Neutrophil (primary cell): Measurements from ENCODE around the gene EAF1.
"Not testable (repeated sequence)": the region's sequence is repeated elsewhere in the genome, so short reads cannot be mapped to it uniquely, and the experiment has no call there.

Experiments used
- H3K27ac ChIP-seq: fragments of 200-600 bp; sonication (generic); 2 replicates; pipeline ENCODE4 v1.5.1; 2016; ENCODE audit warnings: mild to moderate bottlenecking, moderate library complexity
- H3K27me3 ChIP-seq: fragments of 200-600 bp; sonication (generic); 2 replicates; pipeline ENCODE4 v1.6.0; 2016; ENCODE audit warnings: mild to moderate bottlenecking
- H3K36me3 ChIP-seq: fragments of 200-600 bp; sonication (generic); 2 replicates; pipeline ENCODE4 v1.5.1; 2017
- H3K4me1 ChIP-seq, 2 experiments: fragments of 200-600 bp in 1 of 2; sonication (generic) in 1 of 2; 1 replicate in 1 of 2; 2 replicates in 1 of 2; pipeline versions ENCODE4 v1.5.1 to v1.6.1; 2013 to 2016; ENCODE audit warnings: low read depth in 1 of 2, low read length in 1 of 2, mild to moderate bottlenecking in 1 of 2, moderate library complexity in 1 of 2; ENCODE audit not compliant: control insufficient read depth in 1 of 2, insufficient read depth in 1 of 2
- H3K4me3 ChIP-seq, 2 experiments: fragments of 200-600 bp in 1 of 2; sonication (generic) in 1 of 2; 1 replicate in 1 of 2; 2 replicates in 1 of 2; pipeline ENCODE4 v1.5.1; 2013 to 2016; ENCODE audit warnings: low read depth in 1 of 2, low read length in 1 of 2, mild to moderate bottlenecking in 1 of 2, moderate library complexity in 1 of 2
- H3K9me3 ChIP-seq: fragments of 200-600 bp; sonication (generic); 2 replicates; pipeline ENCODE4 v1.5.1; 2016
- CTCF ChIP-seq: fragments of 200-600 bp; sonication (generic); IDR thresholded peaks from 2 replicates; pipeline ENCODE4 v1.5.1; 2016; ENCODE audit warnings: antibody characterized with exemption

EAF1 gene

DNA sequence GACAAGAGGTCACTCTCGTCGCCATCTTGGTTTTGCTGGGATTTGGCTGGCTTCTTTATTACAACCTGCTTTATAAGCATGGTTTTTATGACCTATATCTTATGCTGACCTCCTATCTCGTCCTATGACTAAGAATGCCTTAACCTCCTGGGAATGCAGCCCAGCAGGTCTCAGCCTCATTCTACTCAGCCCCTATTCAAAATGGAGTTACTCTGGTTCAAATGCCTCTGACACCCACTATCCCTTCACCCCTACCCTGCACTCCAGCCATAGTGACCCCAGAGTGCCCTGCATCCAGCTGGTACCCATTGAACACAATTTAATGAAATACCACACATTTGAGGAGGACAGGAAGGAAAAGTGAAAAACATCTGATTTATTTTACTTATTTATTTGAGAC lies 23.4 kb upstream of the EAF1 start:
- no peak for TF ChIP-seq CTCF

GRCh38 chr3:15404767-15405166 lies 22.6 kb upstream of the EAF1 start:
- Histone ChIP-seq H3K9me3 (no peaks in the 10 kb centered on the region), H3K27ac (peak overlapping the region; percentile 49), H3K4me3 (no peak overlapping the region), H3K36me3 (peaks cover 4% of the 10 kb centered on the region), H3K27me3 (no peaks in the 10 kb centered on the region), H3K4me1 (peaks cover 28 to 34% of the 10 kb centered on the region in 2 experiments)
- TF ChIP-seq CTCF: no peak

More for the DNA sequence above, 23.4 kb upstream of the EAF1 start:
- H3K27ac ChIP-seq: no peak overlapping the region
- H3K4me1 ChIP-seq: peaks cover 22 to 26% of the 10 kb centered on the region in 2 experiments
- H3K9me3 ChIP-seq: no peaks in the 10 kb centered on the region
- no peaks in the 10 kb centered on the region for H3K27me3 ChIP-seq
- no peak overlapping the region for H3K4me3 ChIP-seq
- peaks cover 4% of the 10 kb centered on the region for H3K36me3 ChIP-seq

DNA sequence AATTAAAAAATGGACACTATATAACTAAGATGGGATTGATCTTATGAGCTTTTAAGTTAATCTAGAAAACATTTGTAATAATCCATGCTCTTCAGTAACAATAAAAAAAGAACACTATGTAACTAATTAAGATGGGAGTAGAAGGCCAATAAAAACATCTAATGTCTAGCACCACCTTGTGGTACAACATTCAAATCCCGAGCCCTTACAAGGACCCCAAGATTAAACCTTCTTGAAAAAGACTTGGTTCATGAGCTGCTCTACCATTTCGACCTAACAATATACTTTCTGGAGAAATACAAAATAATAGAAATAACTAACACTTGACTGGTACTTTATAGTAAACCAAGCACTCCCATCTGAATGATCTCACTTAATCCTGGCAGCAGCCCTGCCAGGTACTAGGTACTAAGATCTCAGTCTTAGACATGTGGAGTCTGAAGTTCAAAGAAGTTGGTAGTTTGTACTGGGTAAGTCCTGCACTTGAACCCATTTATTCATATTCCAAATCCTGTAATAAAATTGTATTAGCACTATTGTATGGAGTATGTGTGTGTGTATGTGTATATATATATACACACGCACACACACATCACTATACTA lies 21.8 kb upstream of the EAF1 start:
- Histone ChIP-seq H3K36me3 (peaks cover 8% of the 10 kb centered on the region), H3K27me3 (no peaks in the 10 kb centered on the region), H3K27ac (no peak overlapping the region), H3K4me3 (no peak overlapping the region), H3K4me1 (peaks cover 28 to 34% of the 10 kb centered on the region in 2 experiments), H3K9me3 (no peaks in the 10 kb centered on the region)
- no peak for TF ChIP-seq CTCF

DNA sequence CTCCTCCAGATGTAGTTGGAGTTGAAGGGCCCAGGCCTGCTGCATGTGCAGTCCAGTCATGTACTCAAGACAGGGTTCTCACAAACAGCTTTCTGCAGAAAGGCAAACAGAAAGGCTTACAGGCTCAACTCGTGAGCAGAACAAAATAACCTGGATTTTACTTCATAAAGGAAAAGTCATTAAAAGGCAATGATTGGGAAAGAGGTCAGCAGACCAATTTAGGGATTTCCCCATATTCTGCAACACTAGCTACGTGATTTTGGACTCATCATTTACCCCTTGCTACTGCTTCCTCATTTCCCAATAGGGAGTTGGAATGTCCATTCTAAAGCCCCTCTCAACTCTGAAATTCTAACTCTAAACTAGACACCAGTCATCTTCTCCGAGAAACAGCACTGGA lies 18.2 kb upstream of the EAF1 start:
- H3K27ac ChIP-seq: no peak overlapping the region
- H3K4me3 ChIP-seq: no peak overlapping the region
- no peaks in the 10 kb centered on the region for H3K27me3 ChIP-seq
- TF ChIP-seq CTCF: no peak
- no peaks in the 10 kb centered on the region for H3K9me3 ChIP-seq
- peaks cover 41% of the 10 kb centered on the region for H3K36me3 ChIP-seq
- peaks cover 17 to 20% of the 10 kb centered on the region in 2 experiments for H3K4me1 ChIP-seq

DNA sequence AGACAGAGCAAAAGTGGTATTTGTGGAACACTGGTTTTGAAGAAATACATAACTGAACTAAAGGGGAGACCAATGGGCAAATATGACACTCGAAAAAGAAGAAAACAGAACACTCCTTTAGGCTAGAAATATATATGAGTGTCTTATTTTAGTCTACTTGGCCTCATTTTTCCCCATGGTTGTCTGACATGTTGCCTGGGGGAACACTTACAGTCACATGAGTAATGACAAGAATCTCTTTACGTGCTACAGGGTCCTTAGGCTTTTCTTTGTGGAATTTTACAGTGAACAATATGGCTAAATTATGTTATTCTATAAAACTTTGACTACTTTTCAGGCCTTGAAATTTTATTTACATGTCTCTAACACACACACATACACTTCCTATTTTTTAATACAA lies 17.6 kb upstream of the EAF1 start:
- Histone ChIP-seq H3K27me3 (no peaks in the 10 kb centered on the region), H3K4me3 (no peak overlapping the region), H3K4me1 (peaks cover 13 to 14% of the 10 kb centered on the region in 2 experiments), H3K9me3 (no peaks in the 10 kb centered on the region), H3K36me3 (peaks cover 47% of the 10 kb centered on the region), H3K27ac (no peak overlapping the region)
- no peak for TF ChIP-seq CTCF

- Histone ChIP-seq H3K36me3 (peaks cover 58% of the 10 kb centered on the region), H3K4me1 (peaks cover 10 to 12% of the 10 kb centered on the region in 2 experiments)
- H3K4me3 ChIP-seq, H3K27me3 ChIP-seq, H3K9me3 ChIP-seq, H3K27ac ChIP-seq: not testable (repeated sequence)
Measured at GRCh38 chr3:15410966-15411365, 16.4 kb upstream of the EAF1 start.
